ENCODE data around the gene RBM23.
"Not testable (repeated sequence)": the region's sequence is repeated elsewhere in the genome, so short reads cannot be mapped to it uniquely, and the experiment has no call there.

RBM23 gene

GRCh38 chr14:22952418-22952817 is 33.5 kb upstream of the RBM23 start:
- no peak for TF ChIP-seq CTCF (IDR thresholded peaks at IDR 0.05)
- peaks cover 0 to 14% (median 5%) of the 10 kb centered on the region in 4 donors for H3K4me1 ChIP-seq
- DNase-seq: no peak
- no peak overlapping the region for H3K4me3 ChIP-seq
- no peaks in the 10 kb centered on the region for H3K9me3 ChIP-seq
- no peak overlapping the region for H3K27ac ChIP-seq
- intact Hi-C loops (cut with DNase I; ENCODE audit: low total_unique reads): no loop called here
- H3K27me3 ChIP-seq: no peaks in the 10 kb centered on the region
- H3K36me3 ChIP-seq: peaks cover 8 to 46% (median 24%) of the 10 kb centered on the region in 3 donors

GRCh38 chr14:22951795-22952194 is 32.8 kb upstream of the RBM23 start:
- H3K4me3 ChIP-seq; H3K27me3 ChIP-seq; DNase-seq; intact Hi-C loops (cut with DNase I; ENCODE audit: low total_unique reads); H3K27ac ChIP-seq; H3K9me3 ChIP-seq: not testable (repeated sequence)
- peaks cover 0 to 11% (median 5%) of the 10 kb centered on the region in 4 donors for H3K4me1 ChIP-seq
- H3K36me3 ChIP-seq: peaks cover 14 to 52% (median 30%) of the 10 kb centered on the region in 3 donors

- H3K9me3 ChIP-seq: no peaks in the 10 kb centered on the region
- intact Hi-C loops (cut with DNase I; ENCODE audit: low total_unique reads): no loop called here
- H3K27ac ChIP-seq: no peak overlapping the region
- no peak for TF ChIP-seq CTCF (IDR thresholded peaks at IDR 0.05)
- H3K4me3 ChIP-seq: no peak overlapping the region
- H3K36me3 ChIP-seq: peaks cover 14 to 56% (median 35%) of the 10 kb centered on the region in 3 donors
- DNase-seq: no peak
- no peaks in the 10 kb centered on the region for H3K27me3 ChIP-seq
- no peaks in the 10 kb centered on the region for H3K4me1 ChIP-seq
Observed at GRCh38 chr14:22945642-22946041, 26.7 kb upstream of the RBM23 start.

- intact Hi-C loops (cut with DNase I; ENCODE audit: low total_unique reads): no loop called here
- peaks cover 0 to 10% (median 7%) of the 10 kb centered on the region in 3 donors for H3K36me3 ChIP-seq
Observed at GRCh38 chr14:22939684-22940083, 20.7 kb upstream of the RBM23 start.

GRCh38 chr14:22935156-22935555 is 16.2 kb upstream of the RBM23 start:
- no peak overlapping the region for H3K4me3 ChIP-seq
- H3K9me3 ChIP-seq: no peaks in the 10 kb centered on the region
- H3K36me3 ChIP-seq: no peaks in the 10 kb centered on the region
- no peaks in the 10 kb centered on the region for H3K27me3 ChIP-seq
- TF ChIP-seq CTCF (IDR thresholded peaks at IDR 0.05): no peak
- intact Hi-C loops (cut with DNase I; ENCODE audit: low total_unique reads): no loop called here
- no peak for DNase-seq
- H3K4me1 ChIP-seq: peaks cover 0 to 7% (median 2%) of the 10 kb centered on the region in 4 donors
- H3K27ac ChIP-seq: no peak overlapping the region

More at GRCh38 chr14:22939684-22940083, 20.7 kb upstream of the RBM23 start:
- H3K4me1 ChIP-seq: no peaks in the 10 kb centered on the region
- no peak overlapping the region for H3K4me3 ChIP-seq
- no peak for TF ChIP-seq CTCF (IDR thresholded peaks at IDR 0.05)
- H3K9me3 ChIP-seq: no peaks in the 10 kb centered on the region
- no peak overlapping the region for H3K27ac ChIP-seq
- H3K27me3 ChIP-seq: no peaks in the 10 kb centered on the region
- no peak for DNase-seq

GRCh38 chr14:22932146-22932545 is 13.2 kb upstream of the RBM23 start:
- no peaks in the 10 kb centered on the region for H3K9me3 ChIP-seq
- TF ChIP-seq CTCF (IDR thresholded peaks at IDR 0.05): no peak
- H3K27me3 ChIP-seq: no peaks in the 10 kb centered on the region
- DNase-seq: peak in 1 of 2 donors; percentile 11
- no peak overlapping the region for H3K27ac ChIP-seq
- H3K4me1 ChIP-seq: peaks cover 0 to 22% (median 15%) of the 10 kb centered on the region in 4 donors
- H3K36me3 ChIP-seq: no peaks in the 10 kb centered on the region
- intact Hi-C loops (cut with DNase I; ENCODE audit: low total_unique reads): no loop called here
- no peak overlapping the region for H3K4me3 ChIP-seq
